Chondrocyte (in vitro differentiated cells): ENCODE measurements around the gene IER2. TPM values are rescaled to one million over a fixed set of nuclear protein-coding genes. Genes with fewer than 3 reads are reported as not detected.
"Not testable (repeated sequence)": the region's sequence is repeated elsewhere in the genome, so short reads cannot be mapped to it uniquely, and the experiment has no call there.

Experiments used
- DNase-seq: peaks from one replicate; pipeline ENCODE4 v3.0.0; 2021; ENCODE audit warnings: mixed read lengths, low spot score
- H3K27ac Mint-ChIP-seq: one replicate; pipeline ENCODE4 v1.8.0; 2021; ENCODE audit warnings: mild to moderate bottlenecking, moderate library complexity, mixed read lengths; ENCODE audit not compliant: unreplicated experiment
- H3K27me3 Mint-ChIP-seq: 2 replicates; pipeline ENCODE4 v1.8.0; 2021; ENCODE audit warnings: low read depth, mixed read lengths
- H3K36me3 Mint-ChIP-seq: 2 replicates; pipeline ENCODE4 v1.8.0; 2021; ENCODE audit warnings: low read depth, mixed read lengths
- H3K4me1 Mint-ChIP-seq: 2 replicates; pipeline ENCODE4 v1.8.0; 2021; ENCODE audit warnings: low read depth, mild to moderate bottlenecking, mixed read lengths
- H3K4me3 Mint-ChIP-seq: one replicate; pipeline ENCODE4 v1.8.0; 2021; ENCODE audit warnings: mild to moderate bottlenecking, moderate library complexity, mixed read lengths; ENCODE audit not compliant: unreplicated experiment
- H3K9me3 Mint-ChIP-seq: 2 replicates; pipeline ENCODE4 v1.8.0; 2021; ENCODE audit warnings: low read depth, mixed read lengths
- total RNA-seq: library from RNA; stranded (reverse); gene quantifications from 3 replicates; pipeline ENCODE4 v1.2.1, GENCODE V29; 2021
- TF ChIP-seq, protein P1 (sequence below): fragments of 200-600 bp; sonication (generic); IDR thresholded peaks from 2 replicates; pipeline ENCODE4 v1.5.0; 2021; ENCODE audit warnings: antibody characterized with exemption, mild to moderate bottlenecking, moderate library complexity

The IER2 gene
- total RNA-seq, 1 donor from 2014 or later, result 58.5 TPM

DNA sequence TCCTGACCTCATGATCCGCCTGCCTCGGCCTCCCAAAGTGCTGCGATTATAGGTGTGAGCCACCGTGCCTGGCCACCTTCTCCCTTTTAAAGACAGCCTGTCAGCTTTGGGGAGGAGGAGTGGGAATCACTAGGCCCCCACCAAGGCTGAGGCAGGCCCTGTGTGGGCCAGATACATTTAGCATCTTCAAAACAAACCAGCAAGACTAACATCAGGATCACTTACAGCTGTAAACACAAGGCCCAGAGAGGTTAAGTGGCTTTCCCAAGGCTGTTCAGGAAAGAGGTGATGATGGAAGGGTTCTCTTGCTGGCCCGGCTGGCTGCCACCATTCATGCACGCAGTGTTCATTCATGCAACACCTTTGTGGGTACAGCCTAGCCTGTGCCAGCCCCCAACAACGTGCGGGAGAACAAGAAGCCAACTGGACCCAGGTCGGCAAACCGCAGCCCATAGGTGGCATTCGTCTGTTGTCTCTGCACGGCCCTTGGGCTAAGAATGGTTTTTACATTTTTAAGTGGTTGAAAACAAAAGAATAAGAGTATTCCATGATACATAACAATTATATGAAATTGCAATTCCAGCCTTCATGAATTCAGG is 23.0 kb downstream of the IER2 start:
- Mint-ChIP-seq H3K27ac (peak overlapping the region; percentile 68), H3K27me3 (no peaks in the 10 kb centered on the region)
- no peak for DNase-seq

DNA sequence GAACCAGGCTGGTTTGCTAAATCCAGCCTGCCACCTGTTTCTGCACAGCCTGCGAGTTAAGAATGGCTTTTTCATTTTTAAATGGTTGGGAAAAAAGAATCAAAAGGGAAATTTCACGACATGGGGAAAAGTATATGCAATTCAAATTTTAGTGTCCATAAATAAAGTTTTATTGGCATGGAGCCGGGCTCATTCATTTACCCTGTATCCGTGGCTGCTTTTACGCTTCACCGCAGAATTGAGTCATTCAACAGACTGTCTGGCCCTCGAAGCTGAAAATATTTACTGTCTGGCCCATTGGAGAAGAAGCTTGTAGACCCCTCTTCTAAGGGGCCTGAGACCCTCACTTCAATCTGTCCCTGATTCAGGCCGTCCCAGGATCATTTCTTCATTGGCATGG is 26.1 kb downstream of the IER2 start:
- no peak for DNase-seq
- Mint-ChIP-seq H3K27me3 (no peaks in the 10 kb centered on the region), H3K36me3 (no peaks in the 10 kb centered on the region), H3K9me3 (no peaks in the 10 kb centered on the region), H3K27ac (no peak overlapping the region), H3K4me3 (no peak overlapping the region), H3K4me1 (peaks cover 21% of the 10 kb centered on the region)
- TF ChIP-seq, protein P1, sequence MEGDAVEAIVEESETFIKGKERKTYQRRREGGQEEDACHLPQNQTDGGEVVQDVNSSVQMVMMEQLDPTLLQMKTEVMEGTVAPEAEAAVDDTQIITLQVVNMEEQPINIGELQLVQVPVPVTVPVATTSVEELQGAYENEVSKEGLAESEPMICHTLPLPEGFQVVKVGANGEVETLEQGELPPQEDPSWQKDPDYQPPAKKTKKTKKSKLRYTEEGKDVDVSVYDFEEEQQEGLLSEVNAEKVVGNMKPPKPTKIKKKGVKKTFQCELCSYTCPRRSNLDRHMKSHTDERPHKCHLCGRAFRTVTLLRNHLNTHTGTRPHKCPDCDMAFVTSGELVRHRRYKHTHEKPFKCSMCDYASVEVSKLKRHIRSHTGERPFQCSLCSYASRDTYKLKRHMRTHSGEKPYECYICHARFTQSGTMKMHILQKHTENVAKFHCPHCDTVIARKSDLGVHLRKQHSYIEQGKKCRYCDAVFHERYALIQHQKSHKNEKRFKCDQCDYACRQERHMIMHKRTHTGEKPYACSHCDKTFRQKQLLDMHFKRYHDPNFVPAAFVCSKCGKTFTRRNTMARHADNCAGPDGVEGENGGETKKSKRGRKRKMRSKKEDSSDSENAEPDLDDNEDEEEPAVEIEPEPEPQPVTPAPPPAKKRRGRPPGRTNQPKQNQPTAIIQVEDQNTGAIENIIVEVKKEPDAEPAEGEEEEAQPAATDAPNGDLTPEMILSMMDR, result no peak

More for the DNA sequence above, 23.0 kb downstream of the IER2 start:
- no peaks in the 10 kb centered on the region for H3K9me3 Mint-ChIP-seq
- H3K4me1 Mint-ChIP-seq, result peaks cover 43% of the 10 kb centered on the region
- H3K36me3 Mint-ChIP-seq, result no peaks in the 10 kb centered on the region
- H3K4me3 Mint-ChIP-seq, result no peak overlapping the region
- TF ChIP-seq, protein P1, result no peak

GRCh38 chr19:13177584-13177983 is 27.4 kb downstream of the IER2 start:
- H3K9me3 Mint-ChIP-seq, H3K4me3 Mint-ChIP-seq, H3K27me3 Mint-ChIP-seq, H3K36me3 Mint-ChIP-seq, H3K27ac Mint-ChIP-seq, DNase-seq: not testable (repeated sequence)
- H3K4me1 Mint-ChIP-seq, result peaks cover 17% of the 10 kb centered on the region

GRCh38 chr19:13178291-13178690 is 28.1 kb downstream of the IER2 start:
- H3K9me3 Mint-ChIP-seq, H3K36me3 Mint-ChIP-seq, H3K27ac Mint-ChIP-seq: not testable (repeated sequence)

DNA sequence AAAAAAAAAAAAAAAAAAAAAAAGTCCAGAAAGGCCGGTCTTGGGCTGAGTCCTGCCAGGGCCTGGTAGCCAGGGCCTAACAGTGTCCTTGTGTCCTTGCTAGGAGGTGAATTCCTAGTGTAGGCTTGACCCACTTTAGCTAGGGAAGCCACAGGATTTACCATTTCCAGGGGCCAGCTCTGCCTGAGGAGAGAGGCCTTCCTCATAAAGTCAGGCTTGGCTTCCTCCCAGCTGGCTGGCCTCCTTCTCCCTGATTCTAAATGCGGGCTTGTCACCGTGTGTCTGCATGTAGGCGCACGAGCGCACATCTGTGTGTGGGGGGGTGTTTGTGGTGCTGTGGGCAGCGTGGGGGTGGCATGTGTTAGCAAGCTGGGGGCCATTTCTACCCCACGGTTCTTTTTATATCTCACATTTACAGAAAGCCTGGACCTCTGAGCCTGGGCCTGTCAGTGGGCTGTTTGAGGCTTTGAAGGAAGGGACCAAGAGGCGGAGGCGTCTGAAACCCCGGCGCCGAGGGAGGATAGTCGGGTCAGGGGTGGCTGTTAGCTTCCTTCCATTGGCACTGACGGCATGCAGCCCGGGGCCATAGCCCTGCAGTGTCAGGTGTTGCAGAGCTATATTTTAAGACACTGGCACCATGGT is 31.7 kb downstream of the IER2 start:
- Mint-ChIP-seq H3K4me1 (peaks cover 11% of the 10 kb centered on the region), H3K4me3 (no peak overlapping the region), H3K9me3 (no peaks in the 10 kb centered on the region), H3K27me3 (no peaks in the 10 kb centered on the region), H3K27ac (peak overlapping the region; percentile 74), H3K36me3 (no peaks in the 10 kb centered on the region)
- TF ChIP-seq, protein P1, result no peak
- DNase-seq, result no peak

More at GRCh38 chr19:13178291-13178690, 28.1 kb downstream of the IER2 start:
- not testable (repeated sequence) for DNase-seq, H3K4me3 Mint-ChIP-seq, H3K27me3 Mint-ChIP-seq
- H3K4me1 Mint-ChIP-seq, result peaks cover 11% of the 10 kb centered on the region

GRCh38 chr19:13184926-13185325 is 34.7 kb downstream of the IER2 start:
- peaks cover 11% of the 10 kb centered on the region for H3K4me1 Mint-ChIP-seq
- not testable (repeated sequence) for H3K36me3 Mint-ChIP-seq, H3K9me3 Mint-ChIP-seq, H3K4me3 Mint-ChIP-seq, H3K27me3 Mint-ChIP-seq, DNase-seq, H3K27ac Mint-ChIP-seq

DNA sequence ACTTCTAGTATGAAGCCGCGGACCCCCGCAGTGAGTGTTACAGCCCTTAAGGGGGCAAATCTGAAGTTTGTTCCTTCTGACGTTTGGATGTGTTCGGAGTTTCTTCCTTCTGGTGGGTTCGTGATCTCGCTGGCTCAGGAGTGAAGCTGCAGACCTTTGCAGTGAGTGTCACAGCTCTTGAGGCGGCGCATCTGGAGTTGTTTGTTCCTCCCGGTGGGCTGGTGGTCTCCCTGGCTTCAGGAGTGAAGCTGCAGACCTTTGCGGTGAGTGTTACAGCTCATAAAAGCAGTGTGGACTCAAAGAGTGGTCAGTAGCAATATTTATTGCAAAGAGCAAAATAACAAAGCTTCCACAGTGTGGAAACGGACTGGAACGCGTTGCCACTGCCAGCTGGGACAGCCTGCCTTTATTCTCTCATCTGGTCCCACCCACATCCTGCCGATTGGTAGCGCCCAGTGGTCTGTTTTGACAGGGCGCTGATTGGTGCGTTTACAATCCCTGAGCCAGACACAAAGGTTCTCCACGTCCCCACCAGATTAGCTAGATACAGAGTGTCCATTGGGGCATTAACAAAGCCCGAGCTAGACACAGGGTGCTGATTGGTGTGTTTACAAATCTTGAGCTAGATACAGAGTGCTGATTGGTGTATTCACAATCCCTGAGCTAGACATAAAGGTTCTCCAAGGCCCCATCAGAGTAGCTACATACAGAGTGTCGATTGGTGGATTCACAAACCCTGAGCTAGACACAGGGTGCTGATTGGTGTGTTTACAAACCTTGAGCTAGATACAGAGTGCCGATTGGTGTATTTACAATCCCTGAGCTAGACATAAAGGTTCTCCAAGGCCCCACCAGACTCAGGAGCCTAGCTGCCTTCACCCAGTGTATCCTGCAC is 35.8 kb downstream of the IER2 start:
- H3K27me3 Mint-ChIP-seq, H3K27ac Mint-ChIP-seq, H3K9me3 Mint-ChIP-seq, H3K4me3 Mint-ChIP-seq, DNase-seq, H3K36me3 Mint-ChIP-seq, H3K4me1 Mint-ChIP-seq: not testable (repeated sequence)

DNA sequence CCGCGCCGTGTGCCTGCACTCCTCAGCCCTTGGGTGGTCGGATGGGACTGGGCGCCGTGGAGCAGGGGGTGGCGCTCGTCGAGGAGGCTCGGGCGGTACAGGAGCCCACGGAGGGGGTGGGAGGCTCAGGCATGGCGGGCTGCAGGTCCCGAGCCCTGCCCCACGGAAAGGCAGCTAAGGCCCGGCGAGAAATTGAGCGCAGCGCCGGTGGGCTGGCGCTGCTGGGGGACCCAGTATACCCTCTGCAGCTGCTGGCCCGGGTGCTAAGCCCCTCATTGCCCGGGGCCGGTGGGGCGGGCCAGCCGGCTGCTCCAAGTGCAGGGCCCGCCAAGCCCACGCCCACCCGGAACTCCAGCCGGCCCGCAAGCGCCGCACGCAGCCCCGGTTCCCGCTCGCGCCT is 36.5 kb downstream of the IER2 start:
- not testable (repeated sequence) for DNase-seq, H3K4me1 Mint-ChIP-seq

More for the DNA sequence above, 36.5 kb downstream of the IER2 start:
- H3K27ac Mint-ChIP-seq, H3K4me3 Mint-ChIP-seq, H3K27me3 Mint-ChIP-seq, H3K9me3 Mint-ChIP-seq, H3K36me3 Mint-ChIP-seq: not testable (repeated sequence)
